Right atrium auricular region (tissue), 2 donors: ENCODE data around the gene CTNND2. TPM values are rescaled to one million over a fixed set of nuclear protein-coding genes. Genes with fewer than 3 reads are reported as not detected.
"Not testable (repeated sequence)": the region's sequence is repeated elsewhere in the genome, so short reads cannot be mapped to it uniquely, and the experiment has no call there.

Experiments used
- DNase-seq: peaks from one replicate; pipeline ENCODE4 v3.0.0-alpha.2; 2019; ENCODE audit warnings: low spot score
- H3K27ac ChIP-seq, 2 donors: fragments of 200-600 bp; sonication (generic); 1 replicate in 1 of 2; 2 replicates in 1 of 2; pipeline ENCODE4 v1.5.1; 2016 to 2019
- H3K27me3 ChIP-seq, 2 donors: fragments of 200-600 bp; sonication (generic); one replicate each; pipeline versions ENCODE4 v1.5.1 to v1.6.0; 2017 to 2019
- H3K36me3 ChIP-seq: fragments of 200-600 bp; sonication (generic); one replicate; pipeline ENCODE4 v1.5.1; 2016
- H3K4me1 ChIP-seq, 2 donors: fragments of 200-600 bp; sonication (generic); one replicate each; pipeline versions ENCODE4 v1.5.1 to v1.6.0; 2017 to 2019
- H3K4me3 ChIP-seq, 2 donors: fragments of 200-600 bp; sonication (generic); 1 replicate in 1 of 2; 2 replicates in 1 of 2; pipeline ENCODE4 v1.5.1; 2017 to 2019; ENCODE audit warnings: mild to moderate bottlenecking in 1 of 2, moderate library complexity in 1 of 2
- H3K9me3 ChIP-seq, 2 donors: fragments of 200-600 bp; sonication (generic); one replicate each; pipeline ENCODE4 v1.5.1; 2019
- CTCF ChIP-seq, 2 donors: fragments of 200-600 bp; sonication (generic); IDR thresholded peaks; one replicate each; pipeline ENCODE4 v1.5.1; 2019; ENCODE audit warnings: antibody characterized with exemption in 2 of 2
- total RNA-seq, 2 donors: library from RNA; depleted of rRNA; stranded (reverse); fragments of >200 nt; gene quantifications; one replicate each; pipeline ENCODE4 v1.1.0, GENCODE V29; 2016

The CTNND2 gene
- total RNA-seq, 2 donors from 2014 or later, result 8.6 to 9.0 TPM

DNA sequence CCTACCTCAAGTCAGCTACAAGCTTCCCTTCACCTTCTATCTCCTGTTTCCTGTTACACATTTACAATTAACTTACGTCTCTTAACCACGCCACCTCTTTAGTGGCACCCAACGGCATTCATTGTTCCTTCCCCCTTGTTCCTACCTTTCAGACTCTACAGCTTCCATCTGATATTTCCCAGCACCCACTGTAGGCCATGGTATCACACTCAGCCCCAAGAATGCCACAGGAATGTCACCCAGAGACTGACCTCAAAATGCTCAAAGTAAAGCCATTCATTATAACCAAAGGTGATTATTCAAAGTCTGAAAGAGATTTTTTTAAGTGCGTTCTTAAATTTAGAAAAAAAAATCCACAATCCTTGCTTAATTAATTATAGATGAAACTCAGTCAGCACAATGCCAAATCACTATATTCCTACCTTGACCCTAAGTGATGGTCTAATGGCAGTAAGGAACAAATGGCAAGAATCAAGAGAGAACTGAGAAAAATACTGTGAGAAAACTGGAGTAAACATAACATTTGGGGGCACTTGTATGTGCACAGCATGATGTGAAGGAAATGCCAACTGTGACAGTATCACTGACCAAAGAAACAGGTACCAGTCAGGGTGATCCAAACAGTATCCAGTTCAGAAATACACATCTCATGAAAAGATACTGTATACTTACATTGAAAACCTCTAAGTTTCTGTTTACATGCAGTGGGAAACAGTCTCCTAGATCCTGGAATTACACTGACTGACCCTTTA, 52.1 kb downstream of the CTNND2 start:
- no peaks in the 10 kb centered on the region for H3K9me3 ChIP-seq
- DNase-seq, result no peak
- no peaks in the 10 kb centered on the region for H3K4me1 ChIP-seq
- H3K27me3 ChIP-seq, result no peaks in the 10 kb centered on the region
- H3K27ac ChIP-seq, result no peak overlapping the region
- TF ChIP-seq CTCF (IDR thresholded peaks at IDR 0.05), result no peak
- H3K36me3 ChIP-seq, result no peaks in the 10 kb centered on the region
- H3K4me3 ChIP-seq, result no peak overlapping the region

DNA sequence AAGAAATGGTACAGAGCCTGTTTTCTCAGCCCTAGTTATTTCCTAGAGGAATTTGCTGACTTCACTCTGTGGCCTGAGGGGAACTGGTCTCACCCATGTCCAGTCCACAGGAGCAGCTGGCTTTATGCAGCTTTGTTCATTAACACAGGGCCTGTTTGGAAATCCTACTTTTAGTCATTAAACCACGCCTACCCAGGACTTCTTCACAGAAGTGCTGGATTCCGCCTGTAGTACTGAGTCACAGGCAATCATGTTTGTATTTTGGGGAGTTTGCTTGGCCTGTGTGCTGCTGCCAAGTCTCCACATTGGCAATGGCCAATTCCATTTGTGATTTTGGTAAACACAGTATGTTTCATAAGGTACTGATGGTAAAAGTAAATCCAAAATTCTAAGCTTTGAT, 52.8 kb downstream of the CTNND2 start:
- Histone ChIP-seq H3K27ac (no peak overlapping the region), H3K36me3 (no peaks in the 10 kb centered on the region), H3K9me3 (no peaks in the 10 kb centered on the region), H3K4me1 (no peaks in the 10 kb centered on the region), H3K4me3 (no peak overlapping the region), H3K27me3 (no peaks in the 10 kb centered on the region)
- DNase-seq, result no peak
- no peak for TF ChIP-seq CTCF (IDR thresholded peaks at IDR 0.05)

DNA sequence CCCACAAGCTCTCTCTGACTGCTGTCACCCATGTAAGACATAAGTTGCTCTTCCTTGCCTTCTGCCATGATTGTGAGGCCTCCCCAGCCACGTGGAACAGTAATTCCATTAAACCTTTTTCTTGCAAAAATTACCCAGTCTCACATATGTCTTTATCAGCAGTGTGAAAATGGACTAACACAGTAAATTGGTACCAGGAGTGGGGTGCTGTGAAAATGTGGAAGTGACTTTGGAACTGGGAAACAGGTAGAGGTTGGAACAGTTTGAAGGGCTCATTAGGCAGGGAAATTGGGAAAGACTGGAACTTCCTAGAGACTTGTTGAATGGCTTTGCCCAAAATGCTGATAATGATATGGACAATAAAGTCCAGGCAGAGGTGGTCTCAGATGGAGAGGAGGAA, 75.7 kb downstream of the CTNND2 start:
- not testable (repeated sequence) for DNase-seq, H3K27me3 ChIP-seq, H3K4me1 ChIP-seq, H3K4me3 ChIP-seq, H3K36me3 ChIP-seq, H3K27ac ChIP-seq
- peaks cover 0 to 25% of the 10 kb centered on the region in 2 donors for H3K9me3 ChIP-seq

DNA sequence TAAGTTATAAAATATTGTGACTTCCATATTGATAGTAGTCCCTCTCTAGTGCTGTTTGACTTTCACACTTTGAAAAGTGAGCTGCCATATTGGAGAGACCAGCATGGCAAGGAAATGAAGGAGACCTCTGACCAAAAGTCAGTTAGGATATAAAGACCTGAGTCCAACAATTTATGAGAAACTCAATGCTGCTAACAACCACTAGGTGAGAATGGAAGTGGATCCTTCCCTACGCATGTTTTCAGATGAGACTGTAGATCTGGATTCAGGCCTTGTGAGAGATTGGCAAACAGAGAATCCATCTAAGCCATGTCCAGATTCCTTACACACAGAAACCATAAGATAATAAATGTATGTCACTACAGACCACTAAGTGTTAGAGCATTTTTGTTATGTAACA, 81.6 kb downstream of the CTNND2 start:
- no peak for DNase-seq
- no peak overlapping the region for H3K4me3 ChIP-seq
- H3K36me3 ChIP-seq, result no peaks in the 10 kb centered on the region
- H3K4me1 ChIP-seq, result no peaks in the 10 kb centered on the region
- H3K9me3 ChIP-seq, result peaks cover 0 to 6% of the 10 kb centered on the region in 2 donors
- H3K27me3 ChIP-seq, result no peaks in the 10 kb centered on the region
- TF ChIP-seq CTCF (IDR thresholded peaks at IDR 0.05), result no peak
- H3K27ac ChIP-seq, result no peak overlapping the region

GRCh38 chr5:11815916-11816315, 88.3 kb downstream of the CTNND2 start:
- no peak for DNase-seq
- H3K27ac ChIP-seq, result no peak overlapping the region
- H3K27me3 ChIP-seq, result no peaks in the 10 kb centered on the region
- H3K36me3 ChIP-seq, result no peaks in the 10 kb centered on the region
- no peak for TF ChIP-seq CTCF (IDR thresholded peaks at IDR 0.05)
- H3K4me3 ChIP-seq, result no peak overlapping the region
- H3K9me3 ChIP-seq, result no peaks in the 10 kb centered on the region
- H3K4me1 ChIP-seq, result no peaks in the 10 kb centered on the region

DNA sequence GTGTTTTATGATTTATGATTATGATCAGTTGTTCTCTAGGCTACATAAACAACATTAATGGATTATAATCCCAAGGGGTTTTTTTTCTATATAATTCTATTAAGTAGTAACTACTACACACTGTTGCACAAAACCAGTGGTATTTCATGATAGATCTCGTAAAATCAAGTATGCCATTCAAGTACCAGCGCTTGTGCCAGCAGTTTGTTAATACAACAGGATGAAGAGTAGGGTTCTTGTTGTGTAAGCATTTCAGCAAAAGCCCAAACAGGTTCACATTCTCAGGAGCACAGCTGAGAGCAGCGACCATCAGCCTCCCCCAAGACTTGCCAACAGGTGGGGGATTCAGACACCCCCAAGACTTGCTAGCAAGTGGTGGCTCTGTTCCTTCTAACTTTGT, 88.8 kb downstream of the CTNND2 start:
- H3K27me3 ChIP-seq, result no peaks in the 10 kb centered on the region
- H3K9me3 ChIP-seq, result no peaks in the 10 kb centered on the region
- no peaks in the 10 kb centered on the region for H3K36me3 ChIP-seq
- H3K4me3 ChIP-seq, result no peak overlapping the region
- TF ChIP-seq CTCF (IDR thresholded peaks at IDR 0.05), result no peak
- no peaks in the 10 kb centered on the region for H3K4me1 ChIP-seq
- no peak for DNase-seq
- no peak overlapping the region for H3K27ac ChIP-seq
